HL-60 (cell line): ENCODE measurements around the gene KRT37.

Source experiments
- POLR2AphosphoS5 ChIP-seq: IDR thresholded peaks from 2 replicates; pipeline ENCODE4 v1.6.1; 2012; ENCODE audit warnings: low read depth
- TF ChIP-seq, protein P1 (sequence below): IDR thresholded peaks from one replicate; pipeline ENCODE4 v1.5.1; 2011; ENCODE audit warnings: low read length, control low read depth, inconsistent platforms; ENCODE audit not compliant: insufficient read depth

DNA sequence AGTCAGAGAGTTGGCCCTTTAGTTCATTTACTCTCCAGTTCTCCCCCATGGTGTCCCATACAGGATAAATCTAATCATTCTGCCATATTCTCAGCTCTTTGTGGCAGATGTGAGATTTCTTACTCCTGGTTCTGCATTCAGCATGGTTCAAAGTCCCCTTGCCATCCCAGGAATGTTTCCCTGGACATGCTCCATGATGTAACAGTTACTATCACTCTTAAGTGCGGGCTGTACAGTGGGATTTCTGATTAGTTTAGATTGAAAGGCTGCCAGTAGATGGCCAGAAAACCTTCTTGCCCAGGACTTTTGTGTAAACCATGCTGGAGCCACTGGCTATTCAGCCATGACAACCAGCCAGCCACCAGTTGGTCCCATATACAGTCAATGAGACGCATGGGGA lies 10.4 kb downstream of the KRT37 start:
- TF ChIP-seq, protein P1, sequence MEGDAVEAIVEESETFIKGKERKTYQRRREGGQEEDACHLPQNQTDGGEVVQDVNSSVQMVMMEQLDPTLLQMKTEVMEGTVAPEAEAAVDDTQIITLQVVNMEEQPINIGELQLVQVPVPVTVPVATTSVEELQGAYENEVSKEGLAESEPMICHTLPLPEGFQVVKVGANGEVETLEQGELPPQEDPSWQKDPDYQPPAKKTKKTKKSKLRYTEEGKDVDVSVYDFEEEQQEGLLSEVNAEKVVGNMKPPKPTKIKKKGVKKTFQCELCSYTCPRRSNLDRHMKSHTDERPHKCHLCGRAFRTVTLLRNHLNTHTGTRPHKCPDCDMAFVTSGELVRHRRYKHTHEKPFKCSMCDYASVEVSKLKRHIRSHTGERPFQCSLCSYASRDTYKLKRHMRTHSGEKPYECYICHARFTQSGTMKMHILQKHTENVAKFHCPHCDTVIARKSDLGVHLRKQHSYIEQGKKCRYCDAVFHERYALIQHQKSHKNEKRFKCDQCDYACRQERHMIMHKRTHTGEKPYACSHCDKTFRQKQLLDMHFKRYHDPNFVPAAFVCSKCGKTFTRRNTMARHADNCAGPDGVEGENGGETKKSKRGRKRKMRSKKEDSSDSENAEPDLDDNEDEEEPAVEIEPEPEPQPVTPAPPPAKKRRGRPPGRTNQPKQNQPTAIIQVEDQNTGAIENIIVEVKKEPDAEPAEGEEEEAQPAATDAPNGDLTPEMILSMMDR = no peak
- no peak for TF ChIP-seq POLR2AphosphoS5
